ENCODE measurements around the gene USP6NL. TPM values are rescaled to one million over a fixed set of nuclear protein-coding genes. Genes with fewer than 3 reads are reported as not detected.

USP6NL gene
- polyA plus RNA-seq, 3 donors, result 26.8 to 28.9 (median 27.4) TPM

GRCh38 chr10:11425296-11425610, 186.2 kb downstream of the USP6NL start:
- no peak for DNase-seq

- DNase-seq, result peak; percentile 41
Measured at GRCh38 chr10:11424456-11425295, 186.8 kb downstream of the USP6NL start.

- no peak for DNase-seq
Measured at GRCh38 chr10:11416974-11417373, 194.5 kb downstream of the USP6NL start.

- no peak for DNase-seq
Measured at GRCh38 chr10:11415095-11415494, 196.4 kb downstream of the USP6NL start.

- DNase-seq, result no peak
Measured at GRCh38 chr10:11414314-11415038, 197.0 kb downstream of the USP6NL start.

GRCh38 chr10:11411926-11412545, 199.4 kb downstream of the USP6NL start:
- DNase-seq, result no peak

GRCh38 chr10:11409357-11409756, 202.1 kb downstream of the USP6NL start:
- no peak for DNase-seq

- no peak for DNase-seq
Measured at GRCh38 chr10:11407939-11408338, 203.5 kb downstream of the USP6NL start.

- no peak for DNase-seq
Measured at GRCh38 chr10:11406746-11407145, 204.7 kb downstream of the USP6NL start.

- DNase-seq, result no peak
Measured at GRCh38 chr10:11404901-11405300, 206.5 kb downstream of the USP6NL start.

Other genes starting within 250 kb of the USP6NL start
- gene ECHDC3, start 130.7 kb upstream of the USP6NL start, polyA plus RNA-seq (ENCODE audit: insufficient read length in 3 of 3), result 10 to 100 TPM; 11.4 to 19.4 (median 13.1) TPM
- 1 to 10 TPM; 4.9 to 6.1 (median 5.9) TPM for gene PROSER2, start 211.7 kb upstream of the USP6NL start, polyA plus RNA-seq (ENCODE audit: insufficient read length in 3 of 3)

Data from renal pelvis (tissue), 4 donors.